ENCODE measurements around the gene CLIC3. TPM values are rescaled to one million over a fixed set of nuclear protein-coding genes. Genes with fewer than 3 reads are reported as not detected.

CLIC3 gene
- total RNA-seq, 1 experiment from 2014 or later: 1.7 TPM

GRCh38 chr9:136964833-136965422 lies 31.4 kb downstream of the CLIC3 start:
- DNase-seq (ENCODE audit: low read depth): no peak

- no peak for DNase-seq (ENCODE audit: low read depth)
Measured at GRCh38 chr9:136964171-136964689, 32.1 kb downstream of the CLIC3 start.

GRCh38 chr9:136963751-136964150 lies 32.6 kb downstream of the CLIC3 start:
- no peak for DNase-seq (ENCODE audit: low read depth)

- DNase-seq (ENCODE audit: low read depth): no peak
Measured at GRCh38 chr9:136963341-136963740, 33.0 kb downstream of the CLIC3 start.

GRCh38 chr9:136962701-136963248 lies 33.6 kb downstream of the CLIC3 start:
- DNase-seq (ENCODE audit: low read depth): no peak

- DNase-seq (ENCODE audit: low read depth): no peak
Measured at GRCh38 chr9:136962163-136962562, 34.2 kb downstream of the CLIC3 start.

GRCh38 chr9:136961279-136962065 lies 34.9 kb downstream of the CLIC3 start:
- DNase-seq (ENCODE audit: low read depth): no peak

- DNase-seq (ENCODE audit: low read depth): no peak
Measured at GRCh38 chr9:136960938-136961275, 35.5 kb downstream of the CLIC3 start.

GRCh38 chr9:136960212-136960937 lies 36.0 kb downstream of the CLIC3 start:
- no peak for DNase-seq (ENCODE audit: low read depth)

GRCh38 chr9:136958898-136959850 lies 37.2 kb downstream of the CLIC3 start:
- no peak for DNase-seq (ENCODE audit: low read depth)

GRCh38 chr9:136958473-136958872 lies 37.9 kb downstream of the CLIC3 start:
- no peak for DNase-seq (ENCODE audit: low read depth)

GRCh38 chr9:136957901-136958300 lies 38.5 kb downstream of the CLIC3 start:
- no peak for DNase-seq (ENCODE audit: low read depth)

- DNase-seq (ENCODE audit: low read depth): no peak
Measured at GRCh38 chr9:136957461-136957860, 38.9 kb downstream of the CLIC3 start.

- DNase-seq (ENCODE audit: low read depth): no peak
Measured at GRCh38 chr9:136956604-136957003, 39.8 kb downstream of the CLIC3 start.

GRCh38 chr9:136955943-136956335 lies 40.4 kb downstream of the CLIC3 start:
- DNase-seq (ENCODE audit: low read depth): no peak

GRCh38 chr9:136955202-136955942 lies 41.0 kb downstream of the CLIC3 start:
- no peak for DNase-seq (ENCODE audit: low read depth)

- DNase-seq (ENCODE audit: low read depth): no peak
Measured at GRCh38 chr9:136954270-136955083, 41.9 kb downstream of the CLIC3 start.

GRCh38 chr9:136953771-136954269 lies 42.5 kb downstream of the CLIC3 start:
- no peak for DNase-seq (ENCODE audit: low read depth)
